HepG2 (cell line): Measurements from ENCODE around the gene PFDN1. TPM values are rescaled to one million over a fixed set of nuclear protein-coding genes. Genes with fewer than 3 reads are reported as not detected.

Source experiments
- ATAC-seq: fragments of 200-7000 bp; cut with Tn5 transposase; 3 replicates; pipeline ENCODE4 v1.9.1; 2020; ENCODE audit warnings: mild to moderate bottlenecking, moderate library complexity
- BruUV-seq: library from RNA; stranded (reverse); fragments of 400-500 nt; replicated peaks from 2 replicates; lab custom pipeline; 2021; lab: Mats Ljungman, UMichigan
- CTCF ChIA-PET: fragments of 300-600 bp; formaldehyde crosslinking; extraction: SDS; loops from one replicate; lab custom pipeline; 2021; ENCODE audit warnings: low total read pairs, inconsistent platforms, low intra/inter-chr PET ratio; lab: Yijun Ruan, JAX
- POLR2A ChIA-PET: fragments of 350-600 bp; sonication (Branson Sonifier 250); formaldehyde crosslinking; loops from one replicate; lab custom pipeline; 2020; ENCODE audit warnings: antibody characterized with exemption, inconsistent platforms; lab: Yijun Ruan, JAX
- DNase-seq: peaks from one replicate; pipeline ENCODE4 v3.0.0-alpha.2; 2015; ENCODE audit warnings: low spot score
- FAIRE-seq: peaks from 3 replicates; lab custom pipeline; 2011; peaks lifted over from hg19 to GRCh38; lab: Jason Lieb, UNC
- H2AFZ ChIP-seq: one replicate; pipeline ENCODE4 v1.6.1; 2011; ENCODE audit warnings: low read length, inconsistent platforms
- H3K27ac ChIP-seq: fragments of 300-600 bp; 3 replicates; pipeline ENCODE4 v1.8.0; 2011; ENCODE audit warnings: mixed run types, mild to moderate bottlenecking, mixed read lengths, low read length, inconsistent platforms; ENCODE audit not compliant: insufficient read depth; ENCODE audit errors: extremely low read length
- H3K27me3 ChIP-seq, 2 experiments: fragments of 200-600 bp in 1 of 2; 2 replicates in 1 of 2; 3 replicates in 1 of 2; pipeline versions ENCODE4 v1.6.0 to v1.8.0; 2011; ENCODE audit warnings: low read length in 2 of 2, mild to moderate bottlenecking in 2 of 2, moderate library complexity in 2 of 2, inconsistent platforms in 1 of 2; ENCODE audit not compliant: insufficient read depth in 2 of 2, control insufficient read depth in 1 of 2
- H3K36me3 ChIP-seq, 2 experiments: fragments of 200-600 bp in 1 of 2; replicated peaks in 1 of 2; 2 replicates in 1 of 2; 3 replicates in 1 of 2; pipeline versions ENCODE4 v1.5.1 to v1.8.0; 2011; ENCODE audit warnings: low read length in 2 of 2, inconsistent platforms in 1 of 2; ENCODE audit not compliant: insufficient read depth in 2 of 2, control insufficient read depth in 1 of 2
- H3K4me1 ChIP-seq: 2 replicates; pipeline ENCODE4 v1.5.1; 2012; ENCODE audit warnings: low read length, inconsistent platforms; ENCODE audit not compliant: insufficient read depth
- H3K4me2 ChIP-seq: 2 replicates; pipeline ENCODE4 v1.6.0; 2011; ENCODE audit warnings: low read depth, low read length, inconsistent platforms
- H3K4me3 ChIP-seq, 3 experiments: fragments of 200-600 bp in 1 of 3; sonication (generic), shearing (Covaris generic) in 1 of 3; replicated peaks in 1 of 3; 2 replicates each; pipeline ENCODE4 v1.5.1; 2011 to 2016; ENCODE audit warnings: low read length in 3 of 3, inconsistent platforms in 2 of 3, low read depth in 2 of 3, mild to moderate bottlenecking in 2 of 3, control low read depth in 1 of 3, mixed read lengths in 1 of 3; ENCODE audit not compliant: insufficient read depth in 1 of 3
- H3K79me2 ChIP-seq: one replicate; pipeline ENCODE4 v1.6.1; 2011; ENCODE audit warnings: low read length, inconsistent platforms; ENCODE audit not compliant: insufficient read depth
- H3K9ac ChIP-seq: 2 replicates; pipeline ENCODE4 v1.6.0; 2011; ENCODE audit warnings: mild to moderate bottlenecking, low read depth, low read length, inconsistent platforms; ENCODE audit not compliant: insufficient read depth
- H3K9me3 ChIP-seq: 2 replicates; pipeline ENCODE4 v1.5.1; 2012; ENCODE audit warnings: mild to moderate bottlenecking, low read length
- H4K20me1 ChIP-seq: 2 replicates; pipeline ENCODE4 v1.6.0; 2011; ENCODE audit warnings: inconsistent platforms, mild to moderate bottlenecking, low read length, moderate library complexity; ENCODE audit not compliant: insufficient read depth
- ATF4 ChIP-seq, 2 experiments: fragments of 450-650 bp in 1 of 2; sonication (generic) in 1 of 2; formaldehyde crosslinking; IDR thresholded peaks; 2 replicates each; pipeline versions ENCODE4 v1.5.0 to v1.8.0; 2020 to 2022; ENCODE audit warnings: mild to moderate bottlenecking in 1 of 2, missing genetic modification reagents in 1 of 2
- ATM ChIP-seq: fragments of 450-650 bp; IDR thresholded peaks from 2 replicates; pipeline ENCODE4 v1.7.1; 2017; ENCODE audit warnings: mild to moderate bottlenecking, borderline replicate concordance
- FOXA1 ChIP-seq, 2 experiments: fragments of 450-650 bp in 1 of 2; sonication (generic) in 1 of 2; formaldehyde crosslinking in 1 of 2; IDR thresholded peaks; 2 replicates each; pipeline versions ENCODE4 v1.4.0 to v1.6.1; 2016 to 2020; ENCODE audit warnings: missing genetic modification reagents in 1 of 2
- FOXJ3 ChIP-seq: sonication (generic); formaldehyde crosslinking; IDR thresholded peaks from 2 replicates; pipeline ENCODE4 v1.4.0; 2020; ENCODE audit warnings: missing genetic modification reagents, mild to moderate bottlenecking, borderline replicate concordance
- KIAA2018 ChIP-seq: sonication (generic); formaldehyde crosslinking; IDR thresholded peaks from 2 replicates; pipeline ENCODE4 v1.5.0; 2020; ENCODE audit warnings: mild to moderate bottlenecking, missing genetic modification reagents, borderline replicate concordance
- MEIS1 ChIP-seq: sonication (generic); formaldehyde crosslinking; IDR thresholded peaks from 2 replicates; pipeline ENCODE4 v1.9.0; 2021; ENCODE audit warnings: mild to moderate bottlenecking, missing genetic modification reagents, moderate library complexity, borderline replicate concordance
- TOE1 ChIP-seq: sonication (generic); formaldehyde crosslinking; IDR thresholded peaks from 2 replicates; pipeline ENCODE4 v1.4.0; 2020; ENCODE audit warnings: mild to moderate bottlenecking, missing genetic modification reagents
- ZNF138 ChIP-seq: sonication (generic); formaldehyde crosslinking; IDR thresholded peaks from 2 replicates; pipeline ENCODE4 v1.5.0; 2020; ENCODE audit warnings: mild to moderate bottlenecking, low read depth, missing genetic modification reagents
- ZNF264 ChIP-seq: sonication (generic); formaldehyde crosslinking; IDR thresholded peaks from 2 replicates; pipeline ENCODE4 v1.4.0; 2020; ENCODE audit warnings: missing genetic modification reagents
- ZNF672 ChIP-seq: sonication (generic); formaldehyde crosslinking; IDR thresholded peaks from 2 replicates; pipeline ENCODE4 v1.8.1; 2022; ENCODE audit warnings: missing genetic modification reagents
- ZNF777 ChIP-seq: sonication (generic); formaldehyde crosslinking; IDR thresholded peaks from 2 replicates; pipeline ENCODE4 v1.4.0; 2020; ENCODE audit warnings: missing genetic modification reagents
- WGBS: methylation state at CpG from one replicate; pipeline ENCODE4 v1.1.6; 2017; ENCODE audit warnings: low lambda C conversion rate; 5-methylcytosine and 5-hydroxymethylcytosine counted together
- in situ Hi-C: cut with HindIII; loops from 2 replicates; pipeline ENCODE4 v1.10.0; 2017; ENCODE audit warnings: low pct_unique_long_range_greater_than_20kb; ENCODE audit not compliant: extremely low pct_ligation_motif_present
- intact Hi-C: fragments of 100-400 bp; cut with micrococcal nuclease; formaldehyde crosslinking; loops from one replicate; pipeline ENCODE4 v1.10.0; 2022; ENCODE audit not compliant: unreplicated experiment
- polyA plus RNA-seq, 8 experiments: library from polyadenylated mRNA; depleted of rRNA in 3 of 8; stranded (reverse) in 7 of 8; unstranded in 1 of 8; fragments of >200 nt; fragmentation: Illumina TruSeq in 4 of 8; extraction: Trizol in 4 of 8; gene quantifications; 2 replicates each; pipeline versions ENCODE4 v1.2.1 to v1.2.3, GENCODE V29; 2011 to 2016; ENCODE audit warnings: low read depth in 4 of 8, missing spikeins in 1 of 8, mixed read lengths in 1 of 8; ENCODE audit not compliant: insufficient read depth in 1 of 8
- total RNA-seq, 5 experiments: library from RNA; depleted of rRNA; stranded (reverse); fragments of >200 nt; fragmentation: Illumina TruSeq; extraction: Trizol; gene quantifications; 2 replicates each; pipeline ENCODE4 v1.2.3, GENCODE V29; 2016; ENCODE audit warnings: low read depth in 1 of 5

Gene PFDN1
- total and polyA plus RNA-seq, 2 of the 13 experiments (the other 11 are each of a cell fraction or from before 2014, with no cell fraction given), result 67.2 to 70.8 TPM

DNA sequence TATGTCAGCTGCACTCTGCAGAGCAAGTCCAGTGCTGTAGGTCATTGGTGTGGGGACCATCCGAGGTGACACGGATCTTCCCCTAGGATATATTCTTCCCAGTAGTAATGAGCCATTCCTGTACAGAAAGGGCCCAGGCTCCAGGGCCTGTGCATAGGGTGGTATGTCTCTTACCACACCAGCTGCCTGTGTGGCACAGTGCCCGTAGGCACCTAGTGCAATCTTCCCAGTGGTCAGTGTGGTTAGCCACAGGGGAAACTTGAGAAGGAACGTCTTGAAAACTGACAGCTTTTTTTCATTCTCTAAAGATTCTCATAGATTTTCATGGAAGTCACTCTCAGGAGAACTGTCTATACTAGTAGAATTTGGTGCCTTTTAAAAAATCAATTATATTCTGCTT, 88.1 kb downstream of the PFDN1 start (continued):
- no peak for TF ChIP-seq FOXA1 (IDR thresholded peaks at IDR 0.05)
- no peak for TF ChIP-seq FOXA1 (CRISPR knock-in tag; IDR thresholded peaks at IDR 0.05)
- TF ChIP-seq MEIS1 (CRISPR knock-in tag), result no peak
- TF ChIP-seq ZNF777 (CRISPR knock-in tag), result no peak
- TF ChIP-seq FOXJ3, result no peak
- TF ChIP-seq ATM, result no peak
- TF ChIP-seq ZNF264 (CRISPR knock-in tag), result no peak

- Histone ChIP-seq H4K20me1 (no peaks in the 10 kb centered on the region), H3K79me2 (no peaks in the 10 kb centered on the region), H3K9ac (no peak overlapping the region), H3K4me1 (peaks cover 13% of the 10 kb centered on the region), H3K27ac (no peak overlapping the region), H2AFZ (no peak overlapping the region), H3K4me2 (no peak overlapping the region), H3K9me3 (no peaks in the 10 kb centered on the region), H3K36me3 (peaks cover 0 to 6% of the 10 kb centered on the region in 2 experiments; a peak in 4 of 5 replicates), H3K27me3 (no peaks in the 10 kb centered on the region), H3K4me3 (no peak overlapping the region)
- intact Hi-C loops, result no loop called here
- POLR2A ChIA-PET, result no interaction called here
- BruUV-seq, result no TSS peak
- in situ Hi-C loops, result no loop called here
- DNase-seq, result no peak
- no peak for ATAC-seq
- 96% methylated on average over 1 of the region's 1 CpG for WGBS
- CTCF ChIA-PET, result no interaction called here
- no peak for FAIRE-seq
- TF ChIP-seq ZNF672, result no peak
- no peak for TF ChIP-seq TOE1
- no peak for TF ChIP-seq KIAA2018 (CRISPR knock-in tag)
- TF ChIP-seq ATF4 (CRISPR knock-in tag; IDR thresholded peaks at IDR 0.05), result no peak
- no peak for TF ChIP-seq ZNF138
Observed at GRCh38 chr5:140213370-140213983, 89.4 kb downstream of the PFDN1 start.
